Trophoblast cell (in vitro differentiated cells and primary cell): ENCODE data around the gene NWD2.

Source experiments
- DNase-seq, 2 donors: peaks; one replicate each; pipeline ENCODE4 v3.0.0-alpha.2; 2016
- H2AFZ ChIP-seq: 2 replicates; pipeline ENCODE4 v1.6.1; 2013; ENCODE audit warnings: low read length, moderate library complexity, mild to moderate bottlenecking; ENCODE audit not compliant: insufficient read depth, poor library complexity
- H2AK5ac ChIP-seq: 2 replicates; pipeline ENCODE4 v1.6.1; 2013; ENCODE audit warnings: mild to moderate bottlenecking, low read length
- H2BK120ac ChIP-seq: 2 replicates; pipeline ENCODE4 v1.6.1; 2013; ENCODE audit warnings: low read length, mild to moderate bottlenecking, moderate library complexity; ENCODE audit not compliant: insufficient read depth, poor library complexity
- H2BK12ac ChIP-seq: 2 replicates; pipeline ENCODE4 v1.6.1; 2013; ENCODE audit warnings: mild to moderate bottlenecking, low read length, moderate library complexity
- H2BK5ac ChIP-seq: 2 replicates; pipeline ENCODE4 v1.6.1; 2013; ENCODE audit warnings: low read length, low read depth, moderate library complexity, mild to moderate bottlenecking; ENCODE audit not compliant: poor library complexity
- H3K14ac ChIP-seq: 2 replicates; pipeline ENCODE4 v1.6.1; 2013; ENCODE audit warnings: mild to moderate bottlenecking, low read length
- H3K18ac ChIP-seq: 2 replicates; pipeline ENCODE4 v1.6.1; 2013; ENCODE audit warnings: mild to moderate bottlenecking, low read length
- H3K23ac ChIP-seq: 2 replicates; pipeline ENCODE4 v1.6.1; 2013; ENCODE audit warnings: low read length
- H3K27ac ChIP-seq: 2 replicates; pipeline ENCODE4 v1.5.1; 2013; ENCODE audit warnings: low read depth, mild to moderate bottlenecking, inconsistent platforms, low read length, moderate library complexity
- H3K27me3 ChIP-seq: 2 replicates; pipeline ENCODE4 v1.6.1; 2013; ENCODE audit warnings: inconsistent platforms, mild to moderate bottlenecking, low read length, moderate library complexity; ENCODE audit not compliant: insufficient read depth
- H3K36me3 ChIP-seq, 2 experiments: 1 replicate in 1 of 2; 2 replicates in 1 of 2; pipeline ENCODE4 v1.6.1; 2013; ENCODE audit warnings: low read length in 2 of 2, mild to moderate bottlenecking in 2 of 2, moderate library complexity in 1 of 2; ENCODE audit not compliant: insufficient read depth in 2 of 2, control insufficient read depth in 1 of 2
- H3K4ac ChIP-seq: 2 replicates; pipeline ENCODE4 v1.6.1; 2013; ENCODE audit warnings: low read depth, mild to moderate bottlenecking, low read length, moderate library complexity
- H3K4me1 ChIP-seq, 2 experiments: 1 replicate in 1 of 2; 2 replicates in 1 of 2; pipeline ENCODE4 v1.6.1; 2013; ENCODE audit warnings: low read length in 2 of 2, mild to moderate bottlenecking in 2 of 2, moderate library complexity in 1 of 2; ENCODE audit not compliant: insufficient read depth in 2 of 2, control insufficient read depth in 1 of 2
- H3K4me2 ChIP-seq: 2 replicates; pipeline ENCODE4 v1.6.1; 2013; ENCODE audit warnings: inconsistent platforms, mild to moderate bottlenecking, low read length, moderate library complexity
- H3K4me3 ChIP-seq: 2 replicates; pipeline ENCODE4 v1.5.1; 2013; ENCODE audit warnings: mild to moderate bottlenecking, low read depth, low read length, inconsistent platforms
- H3K79me1 ChIP-seq: one replicate; pipeline ENCODE4 v1.6.1; 2013; ENCODE audit warnings: low read length
- H3K79me2 ChIP-seq: 2 replicates; pipeline ENCODE4 v1.6.1; 2013; ENCODE audit warnings: low read length, mild to moderate bottlenecking; ENCODE audit not compliant: control insufficient read depth, insufficient read depth, poor library complexity
- H3K9ac ChIP-seq: 2 replicates; pipeline ENCODE4 v1.6.1; 2013; ENCODE audit warnings: mild to moderate bottlenecking, low read length
- H3K9me3 ChIP-seq: 2 replicates; pipeline ENCODE4 v1.6.1; 2013; ENCODE audit warnings: low read depth, mild to moderate bottlenecking, control low read depth, inconsistent platforms, low read length; ENCODE audit not compliant: insufficient read depth
- H4K12ac ChIP-seq: 2 replicates; pipeline ENCODE4 v1.6.1; 2013; ENCODE audit warnings: low read depth, mild to moderate bottlenecking, low read length, moderate library complexity
- H4K8ac ChIP-seq: 2 replicates; pipeline ENCODE4 v1.6.1; 2013; ENCODE audit warnings: low read depth, mild to moderate bottlenecking, low read length, moderate library complexity
- H4K91ac ChIP-seq: one replicate; pipeline ENCODE4 v1.6.1; 2013; ENCODE audit warnings: low read depth, mild to moderate bottlenecking, low read length, moderate library complexity
- WGBS: extraction: QIAGEN DNeasy Blood & Tissue Kit; methylation state at CpG from one replicate; pipeline ENCODE4 v1.1.7; 2013; ENCODE audit warnings: missing lambda C conversion rate; ENCODE audit not compliant: insufficient read length, insufficient coverage; ENCODE audit errors: extremely low coverage; 5-methylcytosine and 5-hydroxymethylcytosine counted together

The NWD2 gene

GRCh38 chr4:37476691-37477090 is 232.1 kb downstream of the NWD2 start:
- no peaks in the 10 kb centered on the region for H3K79me2 ChIP-seq
- no peak overlapping the region for H3K27ac ChIP-seq
- H3K79me1 ChIP-seq, result peaks cover 5% of the 10 kb centered on the region
- no peak overlapping the region for H4K12ac ChIP-seq
- H3K9me3 ChIP-seq, result no peaks in the 10 kb centered on the region
- no peak overlapping the region for H4K8ac ChIP-seq
- H3K23ac ChIP-seq, result no peak overlapping the region
- no CpG with 5 or more reads among the region's 2 CpGs for WGBS
- no peak overlapping the region for H2BK5ac ChIP-seq
- H2BK120ac ChIP-seq, result no peak overlapping the region
- no peak overlapping the region for H4K91ac ChIP-seq
- no peaks in the 10 kb centered on the region for H3K27me3 ChIP-seq
- no peak overlapping the region for H3K9ac ChIP-seq
- peaks cover 5 to 10% of the 10 kb centered on the region in 2 experiments for H3K4me1 ChIP-seq
- no peak for DNase-seq
- H3K18ac ChIP-seq, result no peak overlapping the region
- H3K4me2 ChIP-seq, result no peak overlapping the region
- no peak overlapping the region for H3K4me3 ChIP-seq
- H2AFZ ChIP-seq, result no peak overlapping the region
- H3K4ac ChIP-seq, result no peak overlapping the region
- no peak overlapping the region for H2AK5ac ChIP-seq
- no peaks in the 10 kb centered on the region for H3K36me3 ChIP-seq
- H3K14ac ChIP-seq, result no peak overlapping the region
- no peak overlapping the region for H2BK12ac ChIP-seq

GRCh38 chr4:37477126-37477525 is 232.6 kb downstream of the NWD2 start:
- Histone ChIP-seq H3K4me3 (no peak overlapping the region), H2BK12ac (no peak overlapping the region), H3K23ac (no peak overlapping the region), H4K12ac (no peak overlapping the region), H2AFZ (no peak overlapping the region), H3K79me1 (peaks cover 4% of the 10 kb centered on the region), H3K18ac (no peak overlapping the region), H3K9ac (no peak overlapping the region), H3K14ac (no peak overlapping the region), H4K91ac (no peak overlapping the region), H3K4ac (no peak overlapping the region), H3K4me1 (peaks cover 3 to 12% of the 10 kb centered on the region in 2 experiments), H3K27me3 (no peaks in the 10 kb centered on the region), H2AK5ac (no peak overlapping the region), H3K27ac (no peak overlapping the region), H4K8ac (no peak overlapping the region), H2BK120ac (no peak overlapping the region), H3K36me3 (no peaks in the 10 kb centered on the region), H2BK5ac (no peak overlapping the region), H3K79me2 (no peaks in the 10 kb centered on the region), H3K9me3 (no peaks in the 10 kb centered on the region), H3K4me2 (no peak overlapping the region)
- DNase-seq, result peak; percentile 27 to 68
- no CpG with 5 or more reads among the region's 3 CpGs for WGBS

DNA sequence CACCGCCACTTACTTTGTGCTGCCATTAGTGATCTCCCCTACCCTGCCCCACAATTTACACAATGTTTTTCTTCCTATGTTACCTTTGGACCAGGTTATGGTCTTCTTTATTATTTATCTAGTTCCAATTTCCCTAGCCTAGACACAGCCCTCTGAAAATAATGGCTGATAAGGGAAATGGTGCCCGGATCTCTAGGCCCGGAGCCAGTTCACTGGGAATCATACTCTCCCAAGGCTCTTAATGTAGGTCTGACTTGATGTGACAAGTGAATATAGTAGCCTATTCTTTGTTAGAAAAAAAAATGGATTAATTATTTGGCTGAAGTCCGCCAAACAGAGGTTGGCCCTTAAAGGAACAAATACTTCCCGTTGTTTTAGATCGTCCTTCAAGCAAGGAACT is 233.6 kb downstream of the NWD2 start:
- Histone ChIP-seq H4K8ac (no peak overlapping the region), H2AK5ac (no peak overlapping the region), H3K27me3 (no peaks in the 10 kb centered on the region), H3K4me1 (peaks cover 3 to 16% of the 10 kb centered on the region in 2 experiments), H3K79me2 (no peaks in the 10 kb centered on the region), H3K4ac (no peak overlapping the region), H3K9me3 (no peaks in the 10 kb centered on the region), H3K27ac (no peak overlapping the region), H3K23ac (no peak overlapping the region), H4K12ac (no peak overlapping the region), H2BK120ac (no peak overlapping the region), H2BK12ac (no peak overlapping the region), H4K91ac (no peak overlapping the region), H3K14ac (no peak overlapping the region), H2BK5ac (no peak overlapping the region), H3K4me3 (no peak overlapping the region), H3K9ac (no peak overlapping the region), H3K36me3 (no peaks in the 10 kb centered on the region), H3K4me2 (no peak overlapping the region), H3K79me1 (peaks cover 4% of the 10 kb centered on the region), H2AFZ (no peak overlapping the region), H3K18ac (no peak overlapping the region)
- WGBS, result no CpG with 5 or more reads among the region's 6 CpGs
- DNase-seq, result no peak

DNA sequence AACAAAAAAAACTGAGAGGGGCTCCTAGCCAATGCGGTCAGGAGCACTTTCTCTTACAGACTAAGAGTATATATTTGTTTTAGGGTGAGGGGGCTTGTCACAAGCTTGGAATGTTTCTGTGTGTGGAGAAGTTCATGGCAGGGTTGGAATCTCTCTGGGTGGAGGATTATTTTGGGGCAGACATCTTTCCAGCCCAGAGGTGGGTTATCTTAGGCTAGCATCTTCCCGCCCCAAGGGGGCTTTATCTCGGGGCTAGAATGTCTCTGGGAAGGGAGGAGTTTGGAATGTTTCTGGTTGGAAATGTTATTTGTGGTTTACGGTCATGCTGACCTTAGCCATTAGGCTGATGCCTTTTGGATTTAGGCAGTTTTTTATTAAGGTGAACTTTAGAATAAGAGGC is 236.0 kb downstream of the NWD2 start:
- Histone ChIP-seq H3K14ac (no peak overlapping the region), H3K4me3 (no peak overlapping the region), H2AFZ (no peak overlapping the region), H3K27ac (peak overlapping the region; percentile 81), H3K4me1 (peaks cover 3 to 14% of the 10 kb centered on the region in 2 experiments), H3K27me3 (no peaks in the 10 kb centered on the region), H2BK120ac (peak overlapping the region; percentile 46), H3K23ac (no peak overlapping the region), H3K79me1 (peaks cover 4% of the 10 kb centered on the region), H4K12ac (no peak overlapping the region), H3K4me2 (no peak overlapping the region), H2AK5ac (no peak overlapping the region), H3K9me3 (no peaks in the 10 kb centered on the region), H3K79me2 (no peaks in the 10 kb centered on the region), H2BK5ac (peak overlapping the region; percentile 79), H4K8ac (no peak overlapping the region), H2BK12ac (no peak overlapping the region), H4K91ac (no peak overlapping the region), H3K4ac (no peak overlapping the region), H3K36me3 (peaks cover 0 to 3% of the 10 kb centered on the region in 2 experiments), H3K9ac (no peak overlapping the region), H3K18ac (no peak overlapping the region)
- WGBS, result no CpG with 5 or more reads among the region's 4 CpGs
- DNase-seq, result peak; percentile 26 to 55
